Activated T-helper 1 cell treated with anti-CD3 and anti-CD28 coated beads, Interleukin-2, amount 50 U/mL, for 16 hours (primary cell): ENCODE results near the gene FUT3.

Experiments
- DNase-seq, 2 donors: peaks; one replicate each; pipeline ENCODE4 v3.0.0-alpha.2; 2020; ENCODE audit warnings: low read depth in 1 of 2, low spot score in 1 of 2

The FUT3 gene

DNA sequence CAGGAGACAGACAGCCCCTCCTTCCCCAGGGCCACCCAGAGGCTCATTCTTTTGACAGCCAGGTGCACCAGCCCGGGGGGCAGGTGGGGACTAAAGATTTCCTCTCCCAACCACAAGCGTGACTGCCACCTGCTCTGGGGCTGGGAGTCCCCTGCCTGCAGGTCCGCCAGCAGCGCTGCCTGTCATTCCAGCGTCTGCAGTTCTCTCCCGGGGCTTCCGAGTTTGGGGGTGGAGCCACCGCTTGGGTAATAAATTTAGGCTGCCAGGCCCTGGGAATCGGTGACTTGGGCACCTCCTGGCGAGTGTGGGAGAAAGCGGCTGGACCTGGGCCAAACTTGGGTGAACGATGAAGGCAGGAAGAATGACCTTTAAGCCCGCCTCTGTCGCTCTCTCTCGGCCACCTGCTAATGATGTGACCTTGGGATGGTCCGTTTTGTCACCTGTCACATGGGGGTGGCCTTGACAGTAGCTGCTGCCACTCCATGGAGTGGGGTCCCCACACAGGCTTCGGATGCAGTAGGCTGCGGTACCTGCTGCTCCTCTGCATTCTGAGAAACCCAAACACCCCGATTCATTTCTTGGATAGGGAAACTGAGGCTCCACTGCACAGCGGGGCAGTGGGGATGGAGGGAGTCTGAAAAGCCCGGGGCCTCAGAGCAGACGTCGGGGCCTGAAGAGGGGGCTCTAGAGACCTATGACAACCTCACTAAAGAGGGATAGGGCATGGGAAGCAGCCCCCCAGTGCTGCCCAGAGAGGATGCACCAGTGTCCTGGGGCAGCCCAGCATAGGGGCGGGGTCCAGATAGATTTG lies 24.5 kb downstream of the FUT3 start:
- DNase-seq: no peak

DNA sequence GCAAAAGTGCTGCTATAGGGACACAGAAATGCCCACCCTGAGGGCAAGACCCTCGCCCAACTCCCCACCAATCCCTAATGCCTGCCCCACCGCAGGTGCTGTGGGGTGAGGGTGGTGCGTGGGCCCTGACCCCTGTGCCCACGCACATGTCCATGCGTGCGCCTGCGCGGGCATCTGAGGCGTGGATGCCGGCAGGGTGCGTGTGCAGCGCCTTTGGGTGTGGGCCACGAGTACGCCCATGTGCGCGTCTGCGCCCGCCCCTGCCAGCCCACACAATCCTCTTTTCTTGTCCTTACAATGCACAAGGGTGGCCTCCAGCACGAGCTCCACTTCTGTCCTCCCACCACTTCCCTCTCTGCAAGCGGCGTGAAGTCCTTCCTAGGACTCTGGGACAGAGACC lies 26.1 kb downstream of the FUT3 start:
- no peak for DNase-seq

DNA sequence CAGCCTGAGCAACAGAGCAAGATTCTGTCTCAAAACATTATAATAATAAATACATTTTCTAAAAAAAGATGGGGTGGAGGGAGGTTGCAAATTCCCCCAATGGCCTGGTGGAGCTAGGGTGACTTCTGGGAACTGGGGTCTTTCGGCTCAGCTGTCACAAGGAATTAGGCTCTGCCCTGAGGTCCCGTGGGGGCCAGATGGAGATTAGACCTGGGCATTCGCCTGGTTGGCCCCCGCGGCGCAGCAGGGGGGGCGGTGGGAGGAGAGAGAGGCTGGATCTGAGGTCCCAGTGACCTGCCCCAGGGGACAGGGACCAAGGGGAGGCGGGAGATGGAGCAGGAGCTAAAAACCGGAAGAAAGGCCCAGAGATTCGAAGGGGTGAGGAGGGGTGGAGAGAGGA lies 26.5 kb downstream of the FUT3 start:
- DNase-seq: no peak

DNA sequence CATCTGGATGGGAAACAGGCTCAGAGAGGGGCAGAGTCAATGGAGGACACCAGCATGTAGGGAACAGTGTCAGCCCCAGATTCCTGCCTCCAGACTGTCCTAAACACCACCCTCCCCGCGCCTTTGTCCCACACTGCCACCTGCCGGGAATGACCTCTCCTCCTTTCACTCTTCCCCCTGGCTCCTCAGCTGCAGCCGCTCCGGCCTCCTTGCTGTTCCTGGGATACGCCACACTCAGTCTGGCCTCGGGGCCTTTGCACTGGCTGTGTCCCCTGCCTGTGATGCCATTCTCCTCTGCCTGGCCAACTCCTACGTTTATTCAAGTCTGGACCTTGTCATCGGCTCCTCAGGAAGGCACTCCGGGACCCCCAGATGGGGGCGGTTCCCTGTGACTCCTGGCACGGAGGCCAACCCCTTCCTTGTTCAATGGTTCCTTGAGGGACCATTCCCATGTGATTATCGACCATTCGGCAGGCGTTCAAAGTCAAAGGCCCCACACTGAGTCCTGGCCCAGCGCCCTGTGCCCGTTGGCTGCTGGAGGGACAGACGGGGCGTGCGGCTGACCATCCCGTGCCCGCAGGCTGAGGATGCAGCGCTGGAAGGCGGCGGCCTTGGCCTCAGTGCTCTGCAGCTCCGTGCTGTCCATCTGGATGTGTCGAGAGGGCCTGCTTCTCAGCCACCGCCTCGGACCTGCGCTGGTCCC lies 27.5 kb downstream of the FUT3 start:
- no peak for DNase-seq

DNA sequence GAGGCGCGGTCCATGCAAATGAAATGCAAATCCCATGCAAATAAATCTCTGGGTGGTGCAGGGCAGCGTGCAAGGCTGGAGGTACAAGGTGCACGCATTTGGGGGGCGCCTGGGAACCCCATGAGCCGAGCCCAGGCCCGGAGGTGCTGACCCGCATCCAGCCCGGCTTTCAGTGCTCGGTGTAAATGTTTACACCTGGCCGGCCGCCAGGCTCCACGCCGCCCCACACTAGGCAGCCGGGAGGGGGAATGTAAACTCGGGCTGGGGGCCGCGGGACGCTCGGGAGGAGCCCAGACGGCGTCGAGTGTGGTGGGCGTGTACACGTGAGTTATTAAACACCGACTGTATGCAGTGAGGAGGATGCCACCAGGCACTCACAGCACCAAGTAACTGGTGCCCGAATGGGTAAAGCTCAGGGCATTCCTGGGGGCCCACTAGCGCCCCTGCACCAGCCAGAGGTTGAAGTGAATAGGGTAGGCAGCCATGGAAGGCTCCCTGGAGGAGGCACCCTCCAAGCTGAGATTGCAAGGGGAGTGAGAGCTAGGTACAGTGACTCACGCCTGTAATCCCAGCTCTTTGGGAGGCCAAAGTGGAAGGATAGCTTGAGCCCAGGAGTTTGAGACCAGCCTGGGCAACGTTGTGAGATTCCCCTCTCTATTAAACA lies 28.9 kb downstream of the FUT3 start:
- no peak for DNase-seq

DNA sequence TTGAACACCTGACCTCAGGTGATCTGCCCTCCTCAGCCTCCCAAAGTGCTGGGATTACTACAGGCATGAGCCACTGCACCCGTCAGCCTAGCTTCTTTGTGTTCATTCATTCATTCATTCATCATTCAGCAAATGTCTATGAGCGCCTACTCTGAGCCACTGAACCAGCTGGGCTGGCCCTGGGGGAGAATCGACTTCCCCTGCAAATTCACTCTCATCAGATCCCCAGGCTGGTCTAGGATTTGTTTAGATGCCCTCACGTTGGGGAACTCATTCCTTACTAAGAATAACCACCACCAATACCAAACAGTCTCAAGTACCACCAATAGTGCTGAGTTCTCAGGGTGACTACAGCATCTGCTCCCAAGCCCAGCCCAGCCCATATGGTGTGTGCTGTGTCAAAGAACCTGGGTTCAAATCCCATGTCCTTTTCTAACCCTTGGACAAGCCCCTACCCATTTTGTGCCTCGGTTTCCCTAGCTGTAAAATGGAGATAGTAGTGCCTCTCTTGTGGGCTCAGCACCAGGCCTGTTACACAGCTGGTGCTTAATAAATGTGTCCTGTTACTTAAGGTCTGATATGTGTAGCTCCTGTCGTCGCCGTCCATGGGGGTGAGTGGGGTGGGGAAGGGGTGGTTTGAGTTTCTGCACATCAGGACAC lies 29.6 kb downstream of the FUT3 start:
- DNase-seq: no peak

DNA sequence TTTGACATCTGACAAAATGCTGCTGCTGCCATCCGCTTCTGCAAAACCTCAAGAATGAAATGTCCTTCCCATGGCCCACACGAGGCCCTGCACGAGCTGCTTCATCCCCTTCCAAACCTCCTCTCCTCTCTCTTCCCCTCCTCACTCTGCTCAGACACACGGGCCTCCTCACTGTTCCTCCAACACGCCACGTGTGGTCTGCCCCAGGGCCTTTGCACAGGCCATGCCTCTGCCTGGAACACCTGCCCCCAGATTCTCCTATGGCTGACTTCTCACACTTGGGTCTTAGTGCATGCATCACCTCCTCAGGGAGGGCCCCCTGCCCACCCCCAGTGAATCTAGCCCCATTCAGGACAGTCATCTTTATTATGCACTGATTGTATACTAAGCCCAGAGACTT lies 30.5 kb downstream of the FUT3 start:
- no peak for DNase-seq

DNA sequence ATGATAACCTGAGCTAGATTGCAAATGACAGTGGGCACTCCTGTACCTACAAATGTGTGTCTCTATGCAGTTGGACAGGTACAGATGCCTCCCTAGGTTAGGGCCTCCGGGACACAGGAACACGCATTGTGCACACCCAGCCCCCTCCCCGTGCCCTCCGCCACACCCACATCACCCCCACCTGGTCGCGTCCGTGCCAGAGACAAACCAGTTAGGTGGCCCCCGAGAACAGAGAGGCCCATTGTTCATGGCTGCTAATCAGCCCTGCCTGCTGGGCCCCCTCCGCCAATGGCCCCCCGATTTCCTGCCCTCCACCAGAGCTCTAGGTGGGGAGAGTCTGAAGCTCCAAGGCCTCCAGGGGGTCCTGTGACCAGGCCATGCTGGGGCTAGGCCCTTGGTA lies 32.7 kb downstream of the FUT3 start:
- no peak for DNase-seq

DNA sequence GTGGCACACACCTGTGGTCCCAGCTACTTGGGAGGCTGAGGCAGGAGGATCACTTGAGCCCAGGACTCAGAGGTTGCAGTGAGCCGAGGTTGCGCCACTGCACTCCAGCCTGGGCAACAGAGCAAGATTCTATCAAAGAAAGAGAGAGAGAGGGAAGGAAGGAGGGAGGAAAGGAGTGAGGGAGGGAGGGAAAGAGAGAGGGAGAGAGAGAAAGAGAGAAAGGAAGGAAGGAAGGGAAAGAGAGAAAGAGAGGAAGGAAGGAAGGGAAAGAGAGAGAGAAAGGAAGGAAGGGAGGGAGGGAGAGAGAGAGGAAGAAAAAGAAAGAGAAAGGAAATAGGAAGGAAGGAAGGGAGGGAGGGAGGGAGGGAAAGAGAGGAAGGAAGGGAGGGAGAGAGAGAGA lies 34.0 kb downstream of the FUT3 start:
- DNase-seq: no peak

DNA sequence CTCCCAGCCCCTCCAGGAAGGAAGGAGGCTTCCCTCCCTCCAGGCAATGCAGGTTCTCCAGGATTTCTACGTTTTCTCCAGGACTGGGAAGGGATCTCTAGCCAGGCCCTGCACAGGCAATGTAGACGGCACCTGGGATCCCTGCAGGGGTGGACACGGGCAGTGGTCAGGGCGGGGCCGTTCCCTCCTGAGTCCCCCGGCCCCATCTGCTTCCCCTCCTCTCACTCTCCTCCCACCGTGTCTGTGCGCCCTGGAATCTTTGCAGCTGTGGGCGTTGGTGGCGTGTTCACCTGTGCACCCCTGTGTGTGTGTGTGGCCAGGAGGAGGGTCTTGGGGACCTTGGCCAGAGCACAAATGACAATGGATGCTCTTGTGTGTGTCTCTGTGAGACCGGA lies 36.4 kb downstream of the FUT3 start:
- DNase-seq: no peak

DNA sequence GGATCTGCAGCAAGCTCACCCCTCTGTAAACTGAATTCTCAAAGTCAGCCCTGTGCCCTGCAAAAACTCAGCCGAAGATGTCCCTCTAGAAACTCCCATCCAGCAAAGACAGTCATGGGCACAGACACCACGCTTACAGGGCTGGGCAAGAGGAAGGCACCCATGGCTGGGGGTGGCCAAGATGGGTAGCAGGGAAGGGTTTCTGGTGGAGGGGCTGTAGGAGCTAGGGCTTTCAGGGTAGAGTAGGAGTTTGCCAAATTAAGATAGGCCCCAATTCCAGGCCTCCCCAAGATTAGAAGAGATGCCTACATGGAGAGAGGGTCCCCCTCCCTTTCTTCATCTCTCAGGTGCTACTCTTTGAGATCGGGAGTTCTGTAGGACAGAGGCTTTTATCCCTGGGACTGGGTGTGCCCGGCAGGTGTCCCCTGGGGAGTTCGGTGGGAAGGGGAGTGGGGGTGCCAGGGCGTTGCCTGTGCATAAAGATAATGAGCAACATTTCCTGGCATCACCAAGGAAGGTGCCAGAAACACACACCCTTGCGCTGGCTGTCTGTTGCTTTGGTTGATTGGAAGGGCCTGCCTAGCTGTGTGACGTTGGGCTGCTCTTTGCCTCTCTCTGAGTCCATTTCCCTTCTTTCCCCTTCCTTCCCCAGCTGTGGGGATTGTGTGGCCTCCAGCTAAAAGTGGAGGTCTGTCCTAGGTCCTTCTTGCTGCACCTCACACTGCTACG lies 37.0 kb downstream of the FUT3 start:
- no peak for DNase-seq

DNA sequence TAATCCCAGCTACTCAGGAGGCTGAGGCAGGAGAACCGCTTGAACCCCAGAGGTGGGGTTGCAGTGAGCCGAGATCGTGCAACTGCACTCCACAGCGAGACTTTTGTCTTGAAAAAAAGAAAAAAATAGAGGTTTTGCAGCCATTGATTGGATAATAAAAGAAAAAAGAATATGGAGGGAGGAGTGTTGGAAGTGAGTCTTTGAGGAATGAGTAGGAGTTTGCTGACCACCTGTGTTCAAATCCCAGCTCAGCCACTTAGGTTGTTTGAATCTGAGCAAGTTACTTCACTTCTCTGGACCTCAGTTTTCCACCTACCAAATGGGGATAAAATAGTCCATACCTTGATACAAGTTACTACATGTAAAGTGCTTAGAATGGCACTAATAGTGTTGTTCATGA lies 40.1 kb downstream of the FUT3 start:
- DNase-seq: no peak

DNA sequence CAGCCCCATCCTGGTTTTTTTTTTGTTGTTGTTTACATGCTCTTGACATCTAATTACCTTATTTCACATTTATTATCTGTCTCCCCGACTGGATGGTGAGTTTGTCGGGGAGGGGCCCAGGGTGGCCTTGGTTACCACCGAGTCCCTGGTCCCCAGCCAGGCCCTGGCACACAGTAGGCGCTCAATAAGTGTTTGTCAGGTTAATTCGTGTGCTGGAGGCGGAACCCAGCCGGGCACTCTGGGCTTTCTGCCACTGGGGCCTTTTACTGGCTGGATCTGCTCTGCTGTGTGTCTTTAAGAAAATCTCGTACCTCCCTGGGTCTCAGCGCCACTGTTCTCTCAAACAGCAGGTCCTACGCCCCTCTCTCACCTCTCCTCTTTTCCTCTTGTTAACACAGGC lies 41.8 kb downstream of the FUT3 start:
- no peak for DNase-seq

DNA sequence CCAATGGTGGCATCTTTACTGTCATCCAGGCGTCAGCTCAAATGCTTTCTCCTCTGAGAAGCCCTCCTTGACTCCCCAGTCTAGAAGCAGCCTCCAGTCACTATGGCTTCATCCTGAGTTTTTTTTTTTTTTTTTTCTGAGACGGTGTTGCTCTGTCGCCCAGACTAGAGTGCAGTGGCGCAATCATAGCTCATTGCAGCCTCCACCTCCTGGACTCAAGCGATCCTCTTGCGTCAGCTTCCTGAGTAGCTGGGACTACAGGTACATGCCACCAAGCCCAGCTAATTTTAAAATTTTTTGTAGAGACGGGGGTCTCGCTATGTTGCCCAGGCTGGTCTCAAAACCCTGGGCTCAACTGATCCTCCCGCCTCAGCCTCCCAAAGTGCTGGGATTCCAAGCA lies 42.2 kb downstream of the FUT3 start:
- no peak for DNase-seq

DNA sequence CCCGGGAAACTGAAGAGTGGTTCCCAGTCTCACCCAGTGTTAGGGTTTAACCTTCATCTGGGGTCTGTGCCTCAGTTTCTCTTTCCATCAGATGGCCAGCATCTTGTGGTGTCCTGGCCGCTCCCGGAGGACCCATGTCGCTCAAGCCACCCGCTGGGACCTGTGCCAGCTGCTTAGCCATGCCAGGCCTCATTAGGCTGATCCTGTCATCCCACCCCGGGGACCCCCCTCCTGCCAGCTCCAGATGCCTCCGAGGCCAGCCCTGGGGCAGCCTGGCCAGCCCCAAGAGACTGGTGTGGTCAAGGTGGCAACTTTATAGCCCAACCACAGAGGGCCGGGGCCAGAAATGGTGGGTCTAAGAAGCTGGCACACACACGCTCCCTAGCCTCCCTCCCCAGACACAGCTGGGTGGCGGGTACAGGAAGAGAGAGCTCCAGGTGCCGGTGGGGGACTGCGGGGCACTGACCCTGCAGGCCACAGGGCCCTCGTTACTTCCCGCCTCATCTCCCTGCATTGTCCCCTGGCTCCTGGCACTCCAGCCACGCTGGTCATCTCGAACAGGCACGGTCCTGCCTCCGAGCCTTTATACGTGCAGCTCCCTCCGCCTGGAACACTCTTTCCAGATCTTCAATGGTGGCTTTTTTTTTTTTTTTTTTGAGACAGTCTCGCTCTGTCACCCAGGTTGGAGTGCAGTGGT lies 43.0 kb downstream of the FUT3 start:
- DNase-seq: no peak

DNA sequence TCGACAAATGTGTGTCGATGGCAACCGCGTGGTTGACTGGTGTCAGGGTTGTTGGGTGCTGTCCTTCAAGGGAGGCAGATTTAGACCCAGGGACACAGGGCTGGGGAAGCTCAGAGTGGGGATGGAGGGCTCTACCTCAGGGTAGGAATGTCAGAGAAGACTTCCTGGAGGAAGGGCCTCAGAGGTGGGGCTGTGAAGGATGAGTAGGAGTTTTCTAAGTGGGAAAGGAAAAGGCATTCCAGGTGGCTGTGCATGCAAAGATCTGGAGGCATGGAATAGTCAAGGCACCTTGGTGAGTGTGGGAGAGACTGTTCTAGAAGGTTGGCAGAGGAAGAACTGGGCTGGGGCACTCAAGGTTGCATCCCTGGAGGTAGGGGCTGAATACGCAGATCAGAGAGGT lies 44.3 kb downstream of the FUT3 start:
- DNase-seq: no peak

DNA sequence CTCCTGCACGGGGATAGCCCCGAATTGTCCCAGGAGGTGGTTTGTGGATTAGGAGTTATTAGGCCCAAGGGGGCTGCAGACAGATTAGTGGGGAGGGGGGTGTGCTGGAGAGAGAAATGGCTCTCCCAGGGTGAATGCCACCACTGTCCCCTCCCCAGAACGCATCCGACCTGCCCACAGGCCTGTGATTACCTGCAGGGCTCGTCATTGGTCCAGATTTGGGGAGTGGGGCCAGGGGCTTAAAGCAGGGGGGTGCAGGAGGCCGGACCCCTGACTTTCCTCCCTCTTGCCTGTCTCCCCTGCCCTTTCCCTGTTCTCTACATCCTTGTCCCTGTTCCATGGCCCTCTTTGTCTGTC lies 45.1 kb downstream of the FUT3 start:
- DNase-seq: no peak

DNA sequence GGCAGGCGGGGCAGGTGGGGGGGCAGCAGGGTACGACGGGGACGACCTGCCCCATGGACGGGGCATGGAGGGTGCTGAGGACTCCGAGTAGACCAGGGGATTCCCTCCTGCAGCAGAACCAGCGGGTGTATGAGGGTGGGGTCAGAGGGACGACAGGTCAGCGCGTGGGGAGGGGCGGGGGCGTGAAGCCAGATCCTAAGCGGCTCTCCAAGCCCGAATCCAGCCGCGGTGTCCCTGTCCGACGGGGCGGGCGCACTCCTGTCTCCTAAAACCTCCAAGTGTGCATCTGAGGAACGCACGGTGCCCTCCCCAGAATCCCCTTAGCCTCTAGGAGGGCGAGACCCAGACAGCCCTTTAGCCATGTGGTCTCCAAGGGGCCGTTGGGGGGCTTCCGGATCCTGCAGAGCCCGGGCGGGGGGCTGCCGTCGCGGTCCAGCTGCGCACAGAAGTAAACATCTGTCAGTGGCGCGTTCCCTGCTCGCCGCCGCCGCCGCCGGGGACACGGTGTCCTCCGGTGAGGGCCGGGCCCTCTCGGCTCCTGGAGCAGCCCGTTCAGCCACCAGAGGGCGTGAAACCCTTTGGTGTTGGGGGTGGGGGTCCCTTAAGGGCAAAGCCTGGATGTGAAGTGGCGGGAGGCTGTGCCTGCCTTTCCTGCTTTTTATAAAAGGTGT lies 45.7 kb downstream of the FUT3 start:
- peak; percentile 25 to 43 for DNase-seq

DNA sequence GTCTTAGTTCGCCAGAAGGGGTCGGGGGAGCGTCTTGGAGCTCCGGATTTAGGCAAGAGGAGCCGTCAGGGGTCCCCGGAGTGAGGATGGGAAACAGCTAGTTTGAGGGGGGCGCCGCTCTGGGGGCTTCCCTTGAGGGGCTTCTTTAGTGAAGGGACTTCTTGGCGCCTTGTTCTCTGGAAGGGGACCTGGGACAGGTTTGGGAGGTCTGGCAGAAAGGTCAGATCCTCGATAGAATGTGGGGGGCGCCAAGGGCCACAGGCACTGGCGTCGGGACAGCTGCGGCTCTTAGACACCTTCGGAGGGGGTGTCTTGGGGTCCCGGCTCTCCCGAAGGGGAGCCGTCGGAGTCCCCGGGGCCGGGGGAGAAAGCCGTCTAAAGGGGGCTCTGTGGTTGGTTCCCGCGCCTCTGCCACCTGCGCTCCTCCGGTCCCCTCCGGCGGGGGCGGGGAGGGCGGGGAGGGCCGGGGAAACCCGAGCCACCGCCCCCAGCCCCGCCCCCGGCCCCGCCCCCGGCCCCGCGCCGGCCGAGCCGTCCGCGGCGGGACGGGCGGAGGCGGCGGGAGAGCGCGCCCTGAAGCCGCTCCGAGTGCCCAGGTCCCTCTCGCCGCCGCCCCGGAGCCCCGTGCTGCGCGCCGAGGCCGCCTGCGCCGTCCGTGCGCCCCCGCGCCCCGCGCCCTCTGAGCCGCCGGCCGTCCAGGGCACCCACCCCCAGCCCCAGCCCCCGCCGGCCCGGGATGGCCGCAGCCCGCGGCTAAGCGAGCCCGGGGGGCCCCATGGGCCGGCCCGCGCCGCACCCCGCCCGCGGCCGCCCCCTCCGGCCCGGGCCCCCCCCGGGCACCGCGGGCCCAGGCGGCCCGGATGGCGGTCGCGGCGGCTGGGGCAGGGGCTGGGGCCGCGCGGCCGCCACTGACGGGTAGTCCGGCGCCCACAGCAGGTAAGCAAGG lies 46.5 kb downstream of the FUT3 start, which contains the start of gene NRTN:
Gene NRTN (plus strand): TSS at position 552 of the 946 bp plus-strand sequence. CDS start 19,099 bp downstream, outside the sequence.
- DNase-seq: peak in 1 of 2 donors; percentile 42
